OCI-M1 (cell line): Measurements from ENCODE around the gene ANGPTL8.

Experiments
- DNase-seq: peaks from one replicate; lab custom pipeline; 2025; lab: John Stamatoyannopoulos, UW

Gene ANGPTL8, protein sequence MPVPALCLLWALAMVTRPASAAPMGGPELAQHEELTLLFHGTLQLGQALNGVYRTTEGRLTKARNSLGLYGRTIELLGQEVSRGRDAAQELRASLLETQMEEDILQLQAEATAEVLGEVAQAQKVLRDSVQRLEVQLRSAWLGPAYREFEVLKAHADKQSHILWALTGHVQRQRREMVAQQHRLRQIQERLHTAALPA

DNA sequence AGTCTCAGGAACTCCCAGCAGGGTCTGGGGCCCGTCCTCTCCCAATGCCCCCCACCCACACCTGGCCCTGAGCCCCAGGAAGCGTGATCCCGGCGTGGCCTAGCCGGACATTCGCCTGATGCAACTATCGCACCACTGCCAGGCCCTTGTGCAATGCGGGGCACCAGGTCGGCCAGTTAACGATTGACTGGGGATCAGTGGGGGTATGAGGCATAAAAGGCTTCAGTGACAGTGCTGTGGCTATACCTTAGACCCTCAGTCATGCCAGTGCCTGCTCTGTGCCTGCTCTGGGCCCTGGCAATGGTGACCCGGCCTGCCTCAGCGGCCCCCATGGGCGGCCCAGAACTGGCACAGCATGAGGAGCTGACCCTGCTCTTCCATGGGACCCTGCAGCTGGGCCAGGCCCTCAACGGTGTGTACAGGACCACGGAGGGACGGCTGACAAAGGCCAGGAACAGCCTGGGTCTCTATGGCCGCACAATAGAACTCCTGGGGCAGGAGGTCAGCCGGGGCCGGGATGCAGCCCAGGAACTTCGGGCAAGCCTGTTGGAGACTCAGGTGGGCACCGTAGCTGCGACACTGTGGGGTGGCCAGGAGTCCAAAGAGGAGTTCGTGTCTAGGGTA, at the start of gene ANGPTL8:
TSS of gene ANGPTL8 (plus strand) at position 243 of the 624 bp plus-strand sequence. CDS start at position 262, 19 bp downstream.
- no peak for DNase-seq

DNA sequence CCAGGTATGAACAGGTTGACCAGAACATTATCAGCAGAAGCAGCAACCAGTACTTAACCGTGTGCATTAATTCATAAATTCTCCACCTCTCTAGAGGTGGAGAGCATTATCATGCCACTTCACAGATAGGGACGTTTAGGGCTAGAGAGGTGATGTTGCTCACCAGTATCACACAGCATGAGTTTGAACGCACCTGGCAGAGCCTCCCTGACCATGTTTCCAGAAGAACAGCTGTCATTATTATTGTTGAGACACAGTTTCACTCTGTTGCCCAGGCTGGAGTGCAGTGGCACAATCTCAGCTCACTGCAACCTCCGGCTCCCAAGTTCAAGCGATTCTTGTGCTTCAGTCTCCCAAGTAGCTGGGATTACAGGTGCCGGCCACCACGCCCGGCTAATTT, 48.9 kb upstream of the ANGPTL8 start:
- DNase-seq: no peak

DNA sequence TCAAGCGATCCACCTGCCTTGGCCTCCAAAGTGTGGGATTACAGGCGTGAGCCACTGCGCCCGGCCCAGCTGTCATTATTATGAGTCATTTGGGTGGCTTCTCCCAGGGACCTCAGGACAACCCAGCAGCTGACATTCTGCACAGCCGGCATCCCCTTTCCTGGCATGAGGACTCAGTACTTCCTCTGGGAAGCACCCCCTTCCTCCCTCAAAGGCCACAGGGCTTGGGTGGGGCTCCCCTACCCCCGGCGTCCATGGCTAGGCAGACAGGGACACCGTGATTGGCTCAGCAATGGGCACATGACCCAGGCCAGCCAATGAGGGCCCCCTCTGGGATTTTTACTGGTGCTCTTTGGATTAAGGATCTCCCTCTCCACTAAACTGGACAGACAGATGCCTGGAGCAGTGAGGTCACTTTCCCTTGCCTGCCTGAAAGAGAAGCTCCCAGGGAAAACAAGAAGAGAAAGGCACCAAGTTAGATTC, 48.1 kb upstream of the ANGPTL8 start:
- no peak for DNase-seq

DNA sequence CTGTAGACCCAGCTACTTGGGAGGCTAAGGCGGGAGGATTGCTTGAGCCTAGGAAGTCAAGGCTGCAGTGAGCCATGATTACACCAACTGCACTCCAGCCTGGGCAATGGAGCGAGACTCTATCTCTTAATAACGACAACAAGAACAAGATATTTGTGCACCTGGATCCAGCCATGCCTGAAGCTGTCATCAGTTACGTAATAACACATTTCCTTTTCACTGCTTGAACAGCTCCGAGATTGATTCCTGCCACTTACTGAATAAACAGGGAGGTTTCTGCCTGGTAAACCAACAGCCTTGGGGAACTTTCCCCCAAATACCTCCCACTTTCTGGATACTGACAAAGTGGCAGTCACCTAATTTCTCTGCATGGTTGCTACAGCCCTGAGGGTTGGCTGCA, 47.5 kb upstream of the ANGPTL8 start:
- DNase-seq: no peak

DNA sequence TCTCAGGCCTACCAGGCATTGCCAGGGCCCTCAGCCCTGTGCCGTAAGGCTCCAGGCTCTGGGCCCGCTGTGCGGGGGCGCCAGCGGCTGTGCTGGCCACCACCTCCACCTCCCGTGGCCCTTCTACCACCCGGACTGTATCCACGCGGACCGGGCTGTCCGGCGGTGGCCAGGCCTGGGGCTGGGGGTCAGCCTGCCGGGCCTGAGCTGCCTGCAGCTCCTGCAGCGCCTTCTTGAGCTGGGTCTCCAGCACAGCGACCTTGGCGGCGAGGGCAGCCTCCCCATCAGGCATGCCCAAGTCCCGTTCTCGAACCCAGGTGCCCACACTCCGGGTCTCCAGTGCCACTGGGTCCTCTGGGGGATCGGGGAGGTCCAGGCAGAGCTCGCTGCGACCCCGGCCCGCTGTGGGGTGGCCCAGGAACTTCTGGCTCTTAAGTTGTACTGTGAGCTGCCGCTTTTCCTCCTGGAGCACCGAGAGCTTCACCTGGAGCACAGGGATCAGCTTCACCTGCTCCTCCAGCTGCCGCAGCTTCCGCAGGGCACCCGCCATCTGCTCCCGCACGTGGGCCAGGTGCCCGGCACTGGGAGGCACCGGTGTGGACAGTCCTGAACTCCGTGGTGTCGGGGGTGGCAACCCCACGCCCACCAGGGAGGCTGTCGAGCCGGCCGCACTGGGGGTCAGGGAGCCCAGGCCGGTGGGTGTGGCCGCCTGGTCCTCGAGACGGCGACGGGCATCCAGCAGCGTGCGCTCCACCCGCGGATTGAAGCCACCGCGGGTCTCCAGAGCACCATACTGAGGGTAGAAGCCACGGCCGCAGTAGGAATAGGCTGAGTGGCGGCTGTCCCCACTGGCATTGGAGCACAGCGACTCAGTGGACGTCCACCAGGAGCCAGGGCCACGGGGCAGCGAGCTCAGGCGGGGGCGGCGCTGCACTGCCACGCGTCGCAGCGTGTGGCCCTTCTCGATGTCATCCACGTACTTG, 46.2 kb upstream of the ANGPTL8 start:
- no peak for DNase-seq

DNA sequence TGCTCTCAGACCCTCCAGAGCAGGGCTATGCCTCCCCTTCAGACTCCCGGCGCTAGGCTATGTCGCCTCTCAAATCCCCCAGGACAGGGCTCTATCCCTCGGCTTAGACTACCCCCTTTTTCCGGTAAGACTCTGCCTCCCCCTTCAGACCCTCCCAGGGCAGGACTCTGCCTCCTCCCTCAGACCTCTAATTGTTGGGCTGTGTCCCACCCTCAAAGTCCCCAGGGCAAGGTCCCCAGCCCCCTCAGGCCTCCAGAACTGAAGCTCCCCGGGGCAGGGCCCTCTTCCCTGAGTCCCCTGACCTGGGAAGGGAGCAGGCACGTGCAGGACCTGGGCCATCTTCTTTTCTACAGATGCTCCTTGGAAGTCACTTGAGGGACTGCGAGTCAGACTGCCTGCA, 45.2 kb upstream of the ANGPTL8 start:
- no peak for DNase-seq

DNA sequence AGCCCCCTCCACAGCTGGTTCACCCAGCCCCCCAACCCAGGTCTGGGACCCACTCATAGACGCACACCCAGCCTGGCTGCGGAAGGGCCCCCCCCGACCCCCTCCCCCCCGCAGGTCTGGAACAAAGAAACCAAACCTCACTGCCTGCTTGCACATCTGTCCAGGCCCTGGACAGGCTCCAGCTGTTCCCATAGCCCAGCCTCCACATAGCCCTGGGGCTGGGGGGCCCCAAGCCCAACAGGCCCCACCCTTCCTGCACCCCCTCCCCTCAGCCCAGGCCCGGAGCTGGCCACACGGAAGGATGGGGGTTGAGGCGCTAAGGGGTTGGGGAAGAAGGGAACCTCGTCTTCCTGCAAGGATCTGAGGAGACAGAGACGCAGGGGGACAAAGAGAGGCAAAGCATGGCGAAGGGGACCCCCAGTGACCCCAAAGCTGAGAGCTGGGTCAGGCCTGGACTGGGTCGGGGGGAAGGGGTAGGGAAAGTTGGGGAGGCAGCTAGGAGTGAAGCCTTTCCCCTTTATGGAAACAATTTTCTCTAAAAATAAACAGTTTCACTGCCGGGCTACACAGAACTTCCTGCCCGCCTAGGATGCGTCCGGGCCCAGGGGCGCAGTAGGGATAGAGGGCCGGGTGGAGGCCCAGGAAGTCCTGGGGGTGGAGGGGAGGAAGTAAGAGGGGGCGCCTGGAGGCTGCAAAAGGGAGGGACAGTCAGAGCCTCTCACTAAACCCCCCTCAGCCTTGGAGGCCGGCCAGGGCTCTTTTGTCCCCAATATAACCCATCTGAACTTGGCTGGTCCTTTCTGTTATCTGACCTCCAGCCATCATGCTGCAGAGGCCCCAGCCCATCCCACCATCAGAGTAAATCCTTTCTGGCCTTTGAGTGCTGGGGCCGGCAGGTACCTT, 44.5 kb upstream of the ANGPTL8 start:
- no peak for DNase-seq

DNA sequence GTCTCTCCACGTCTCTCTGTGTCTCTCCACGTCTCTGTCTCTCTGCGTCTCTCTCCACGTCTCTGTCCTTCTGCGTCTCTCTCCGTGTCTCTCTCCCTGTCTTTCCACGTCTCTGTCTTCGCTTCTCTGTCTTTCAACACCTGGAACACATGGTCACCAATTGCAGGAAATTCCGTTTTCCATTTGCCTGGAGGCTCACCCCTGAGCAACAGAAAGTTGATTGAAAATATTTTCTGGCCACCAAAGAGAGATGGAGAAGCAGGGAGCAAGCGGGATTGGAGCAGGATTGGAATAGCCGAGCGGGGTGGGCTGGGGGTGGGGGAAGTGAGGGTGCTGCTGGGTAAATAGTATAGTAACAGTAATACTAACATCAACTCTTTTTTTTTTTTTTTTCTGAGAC, 43.7 kb upstream of the ANGPTL8 start:
- DNase-seq: no peak

DNA sequence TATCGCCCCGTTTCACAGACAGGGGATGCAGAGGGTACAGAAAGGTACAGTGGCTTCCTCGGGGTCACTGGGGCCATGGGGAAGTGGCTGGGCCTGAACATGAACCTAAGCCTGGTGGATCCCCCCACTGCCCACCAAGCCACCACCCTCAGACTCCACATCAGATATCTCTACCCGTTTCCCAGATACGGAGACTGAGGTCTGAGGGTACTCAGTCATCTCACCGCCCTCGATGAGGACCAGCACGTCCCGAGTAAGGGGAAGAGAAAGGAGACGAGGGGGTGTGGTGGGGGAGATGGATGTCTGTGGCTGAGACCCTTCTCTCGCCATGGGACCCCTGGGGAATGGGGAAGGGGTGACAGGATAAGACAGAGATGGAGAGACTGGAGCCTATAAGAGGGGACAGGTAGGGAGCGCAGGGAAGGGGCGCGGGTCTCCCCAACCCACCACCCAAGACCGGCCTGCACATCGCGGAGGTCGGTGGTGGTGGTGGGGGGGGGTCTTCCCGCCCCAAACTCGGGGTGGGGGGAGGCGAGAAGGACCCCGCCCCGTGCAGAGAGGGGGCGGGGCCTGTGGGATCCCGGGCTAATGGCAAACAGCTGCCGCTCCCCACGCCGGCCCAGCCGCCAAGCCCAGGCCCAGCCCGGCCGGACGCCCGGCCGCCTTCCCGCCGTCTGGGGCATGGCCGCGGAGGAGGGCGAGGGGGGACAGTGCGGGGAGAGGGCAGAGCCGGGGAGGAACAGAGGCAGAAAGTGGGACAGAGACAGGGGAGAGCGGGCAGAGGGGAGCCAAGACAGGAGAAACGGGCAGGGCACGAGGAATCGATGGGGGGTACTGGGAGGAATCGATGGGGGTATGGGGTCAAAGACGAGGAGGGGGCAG, 42.8 kb upstream of the ANGPTL8 start:
- DNase-seq: peak; percentile 78

DNA sequence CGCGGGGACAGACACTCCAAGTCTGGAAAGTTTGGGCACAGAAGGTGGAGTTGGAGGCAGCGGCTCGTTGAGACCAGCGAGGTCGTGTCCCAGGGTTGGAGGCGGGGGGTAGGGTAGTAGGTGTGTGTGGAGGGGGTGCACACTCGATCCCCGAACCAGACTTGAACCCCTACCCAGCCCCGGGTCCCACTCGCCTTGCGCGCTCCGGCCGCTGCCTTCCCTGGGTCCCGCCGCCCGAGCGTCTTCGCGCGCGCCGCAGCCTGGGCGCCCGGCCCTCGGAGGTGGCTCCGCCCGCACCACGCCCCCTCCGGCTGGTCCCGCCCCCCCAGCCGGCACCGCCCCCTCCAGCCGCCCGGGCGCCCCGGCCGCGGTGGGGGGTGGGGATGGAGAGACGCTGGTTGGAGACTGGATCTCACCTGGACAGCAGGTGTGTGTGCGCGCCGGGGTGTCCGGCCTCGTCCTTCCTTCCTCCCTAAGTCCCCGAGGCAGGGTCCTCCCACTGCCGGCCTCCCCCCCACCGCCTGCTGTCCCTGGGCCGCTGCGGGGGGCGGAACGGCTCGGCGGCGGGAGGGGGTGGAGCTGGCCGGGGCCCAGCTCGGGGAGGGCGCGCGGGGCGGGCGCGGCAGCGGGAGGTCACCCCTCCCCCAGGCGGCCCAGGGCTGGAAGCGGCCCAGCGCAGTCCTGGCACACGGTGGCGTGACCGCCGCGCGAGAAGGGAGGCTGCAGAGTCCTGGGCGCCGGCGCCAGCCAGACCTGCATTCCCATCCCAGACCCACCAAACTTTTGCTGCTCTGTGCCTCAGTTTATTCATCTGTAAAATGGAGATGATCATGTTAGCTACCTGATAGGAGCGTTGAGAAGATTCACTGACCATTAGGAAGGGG, 41.9 kb upstream of the ANGPTL8 start, which contains the start of gene KANK2:
TSS of gene KANK2 (minus strand) at position 255 of the 884 bp plus-strand sequence. CDS start 3,034 bp downstream, outside the sequence.
- DNase-seq: peak; percentile 99

DNA sequence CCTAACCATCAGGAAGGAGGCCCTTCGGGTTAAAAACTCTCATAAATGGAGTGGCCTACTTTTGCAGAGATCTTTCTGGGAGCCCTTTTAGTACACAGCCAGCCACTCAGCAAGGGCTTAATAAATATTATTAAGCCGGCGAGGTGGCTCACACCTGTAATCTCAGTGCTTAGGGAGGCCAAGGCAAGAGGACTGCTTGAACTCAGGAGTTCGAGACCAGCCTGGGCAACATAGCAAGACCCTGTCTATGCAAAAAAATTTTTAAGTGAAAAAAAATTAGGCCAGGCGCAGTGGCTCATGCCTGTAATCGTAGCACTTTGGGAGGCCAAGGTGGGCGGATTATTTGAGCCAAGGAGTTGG, 41.3 kb upstream of the ANGPTL8 start:
- no peak for DNase-seq

DNA sequence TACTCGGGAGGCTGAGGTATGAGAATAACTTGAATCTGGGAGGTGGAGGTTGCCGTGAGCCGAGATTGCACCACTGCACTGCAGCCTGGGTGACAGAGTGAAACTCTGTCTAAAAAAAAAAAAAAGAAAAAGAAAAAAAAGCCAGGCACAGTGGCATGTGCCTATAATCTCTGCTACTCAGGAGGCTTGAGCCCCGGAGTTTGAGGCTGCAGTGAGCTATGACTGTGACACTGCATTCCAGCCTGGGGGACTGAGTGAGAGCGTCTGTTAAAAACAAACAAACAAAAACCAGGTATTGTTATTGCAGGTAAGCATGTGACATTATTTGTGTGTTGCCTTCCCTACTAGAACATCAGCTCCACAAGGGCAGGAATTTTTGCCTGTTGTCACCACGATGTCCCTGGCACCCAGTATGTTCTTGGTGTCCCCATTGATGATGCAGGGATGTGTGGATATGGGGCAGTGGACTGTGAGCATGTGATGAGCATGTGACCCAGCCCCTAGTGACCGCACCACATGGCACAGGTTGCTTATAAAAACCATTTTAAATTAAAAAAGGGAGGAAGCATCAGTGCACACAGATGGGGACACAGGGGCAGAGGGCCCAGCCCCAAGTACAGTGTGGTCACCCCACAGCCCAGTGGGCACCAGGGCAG, 40.5 kb upstream of the ANGPTL8 start:
- DNase-seq: peak; percentile 65

DNA sequence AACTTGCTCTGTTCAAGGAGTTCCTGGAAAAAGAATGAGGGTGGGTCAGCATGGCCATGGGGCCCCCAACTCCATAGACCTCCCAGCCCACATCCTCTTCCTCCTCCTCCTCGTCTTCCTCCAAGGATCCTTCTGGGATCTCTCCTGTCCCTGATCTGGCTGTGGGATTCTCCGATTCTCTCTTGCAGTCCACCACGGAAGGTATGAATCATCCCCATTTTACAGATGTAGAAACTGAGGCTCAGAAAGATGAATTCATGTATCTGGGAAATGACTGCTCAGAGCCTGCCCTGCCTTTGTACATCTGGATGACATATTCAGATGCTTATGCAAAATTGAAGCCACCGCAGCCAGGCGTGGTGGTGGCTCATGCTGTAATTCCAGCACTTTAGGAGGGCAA, 39.9 kb upstream of the ANGPTL8 start:
- DNase-seq: no peak

DNA sequence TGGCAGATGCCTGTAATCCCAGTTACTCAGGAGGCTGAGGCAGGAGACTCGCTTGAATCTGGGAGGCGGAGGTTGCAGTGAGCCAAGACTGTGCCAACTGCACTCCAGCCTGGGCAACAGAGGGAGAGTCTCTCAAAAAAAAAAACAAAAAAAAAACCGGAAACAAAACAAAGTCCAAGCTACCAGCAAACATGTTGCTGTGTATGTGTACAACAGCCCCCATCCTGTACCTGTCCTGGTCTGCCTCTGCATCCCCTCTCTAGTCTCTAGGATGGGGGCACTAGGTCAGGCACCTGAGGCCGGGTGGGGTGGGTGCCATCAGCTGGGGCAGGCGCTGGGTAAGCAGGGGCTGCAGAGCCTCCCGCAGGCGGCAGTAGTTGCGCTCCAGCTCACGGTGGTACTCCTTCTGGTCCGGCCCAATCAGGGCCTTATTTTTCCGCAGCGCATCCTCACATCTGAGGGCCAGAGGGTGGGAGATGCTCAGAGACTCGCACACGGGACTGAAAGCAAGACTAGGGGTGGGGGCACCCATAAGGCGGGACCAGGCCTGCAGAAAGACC, 39.3 kb upstream of the ANGPTL8 start:
- no peak for DNase-seq

DNA sequence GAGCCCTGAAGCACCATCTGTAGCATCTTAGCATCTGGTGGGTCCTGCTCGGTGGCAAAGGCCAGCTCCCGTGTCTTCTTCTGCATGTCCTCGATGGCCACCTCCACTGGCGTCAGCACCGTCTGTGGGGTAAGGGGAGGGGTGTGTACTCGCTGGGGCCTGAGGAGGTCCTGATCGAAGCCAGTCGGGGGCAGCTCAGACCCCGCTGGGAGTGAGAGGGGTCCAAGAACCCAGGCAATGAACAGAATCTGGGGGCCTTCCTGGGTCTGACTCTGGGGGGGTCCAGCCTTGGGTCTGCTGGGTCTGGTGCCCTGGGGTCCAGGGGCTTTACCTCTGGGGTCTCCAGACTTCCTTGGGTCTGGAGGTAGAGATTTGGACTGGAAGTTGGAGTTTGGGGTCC, 38.5 kb upstream of the ANGPTL8 start:
- no peak for DNase-seq

DNA sequence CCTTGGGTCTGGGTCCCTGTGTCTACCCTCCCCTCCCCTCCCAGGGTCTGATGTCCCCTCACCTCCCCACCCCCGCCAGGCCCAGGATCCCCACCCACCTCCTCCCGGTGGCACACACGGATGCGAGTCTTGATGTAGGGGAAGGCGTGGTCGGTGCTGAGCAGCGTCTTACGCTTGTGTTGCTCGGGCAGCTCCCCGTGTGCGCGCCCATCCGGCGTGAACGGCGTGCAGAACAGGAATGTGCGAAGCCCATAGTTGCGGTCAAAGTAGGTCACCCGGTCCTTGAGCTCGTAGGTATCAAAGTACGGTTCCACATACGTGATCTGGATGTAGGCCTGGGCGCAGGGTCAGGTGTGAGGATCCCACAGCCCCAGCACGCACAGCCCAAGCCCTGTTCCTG, 37.6 kb upstream of the ANGPTL8 start:
- no peak for DNase-seq

DNA sequence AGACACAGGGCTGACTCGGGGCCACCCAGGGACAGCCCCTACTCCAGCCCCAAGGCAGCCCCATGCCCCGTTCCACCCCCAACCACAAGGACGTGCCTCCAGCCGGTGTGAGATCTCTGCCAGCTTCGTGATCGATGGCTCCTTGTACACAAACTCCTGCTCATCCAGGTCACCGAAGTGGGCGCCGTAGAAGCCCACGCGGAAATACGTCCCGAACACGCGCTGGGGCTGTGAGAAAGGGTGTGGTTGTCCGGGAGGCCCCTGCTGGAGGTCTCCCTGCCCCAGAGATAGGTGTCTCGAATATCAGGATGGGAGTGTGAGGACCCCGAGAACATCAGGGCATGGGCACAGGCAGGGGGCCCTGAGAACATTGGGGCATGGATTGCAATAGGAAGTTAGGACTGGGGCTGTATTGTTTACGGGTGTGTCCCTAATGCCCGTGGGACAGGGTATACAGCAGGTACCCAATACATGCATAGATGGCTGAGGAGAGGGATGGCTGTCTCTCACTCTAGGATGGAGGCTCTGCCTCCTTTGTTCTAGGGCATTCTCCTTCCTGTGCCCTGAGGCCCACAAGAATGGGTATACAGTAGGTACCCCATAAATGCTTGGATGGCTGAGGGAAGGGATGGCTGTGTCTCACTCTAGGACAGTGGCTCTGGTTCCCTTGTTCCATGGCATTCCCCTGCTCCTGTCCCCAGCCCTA, 36.8 kb upstream of the ANGPTL8 start:
- DNase-seq: peak; percentile 72
